GM21717 (cell line): Measurements from ENCODE around the gene ZNF157.

Experiments used
- ATAC-seq: cut with Tn5 transposase; IDR thresholded peaks from one replicate; pipeline ENCODE4 v1.9.1; 2021; ENCODE audit warnings: mild to moderate bottlenecking, moderate library complexity; ENCODE audit not compliant: unreplicated experiment

ZNF157 gene

GRCh38 chrX:47446431-47446830 is 76.1 kb downstream of the ZNF157 start:
- ATAC-seq, result no peak

GRCh38 chrX:47446971-47447370 is 76.6 kb downstream of the ZNF157 start:
- no peak for ATAC-seq

- no peak for ATAC-seq
Observed at GRCh38 chrX:47447607-47448006, 77.2 kb downstream of the ZNF157 start.

GRCh38 chrX:47448165-47448806 is 77.9 kb downstream of the ZNF157 start:
- no peak for ATAC-seq

GRCh38 chrX:47452112-47452511 is 81.7 kb downstream of the ZNF157 start:
- no peak for ATAC-seq

- ATAC-seq, result no peak
Observed at GRCh38 chrX:47456080-47456479, 85.7 kb downstream of the ZNF157 start.

- no peak for ATAC-seq
Observed at GRCh38 chrX:47458528-47458927, 88.2 kb downstream of the ZNF157 start.

GRCh38 chrX:47460561-47460960 is 90.2 kb downstream of the ZNF157 start:
- no peak for ATAC-seq
